GM15510 (cell line): ENCODE results near the gene SUPT4H1.

Experiments used
- POLR2A ChIP-seq: IDR thresholded peaks from 3 replicates; pipeline ENCODE4 v1.6.1; 2011; ENCODE audit warnings: borderline replicate concordance; ENCODE audit not compliant: insufficient read length; ENCODE audit errors: extremely low read depth

Gene SUPT4H1

DNA sequence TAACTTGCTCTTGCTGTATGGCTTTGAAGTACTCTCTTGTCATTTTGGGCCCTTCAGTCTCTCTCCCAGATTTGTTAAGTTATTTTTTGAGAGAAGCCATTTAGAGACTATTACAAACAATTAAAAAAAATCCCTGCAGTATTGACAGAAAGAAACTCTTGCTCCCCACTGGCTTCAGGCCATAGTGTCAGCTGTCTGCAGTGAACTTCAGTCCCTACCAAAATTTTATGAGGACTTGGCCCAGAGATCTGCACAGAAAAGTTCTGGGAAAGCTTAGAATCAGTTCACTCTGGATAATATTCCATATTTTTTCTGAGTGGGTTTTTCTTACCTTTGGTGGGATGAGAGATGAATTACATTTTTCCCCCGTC, 30.9 kb upstream of the SUPT4H1 start:
- no peak for TF ChIP-seq POLR2A

- TF ChIP-seq POLR2A, result no peak
These were observed 30.3 kb upstream of the SUPT4H1 start for GRCh38 chr17:58382108-58382871.

DNA sequence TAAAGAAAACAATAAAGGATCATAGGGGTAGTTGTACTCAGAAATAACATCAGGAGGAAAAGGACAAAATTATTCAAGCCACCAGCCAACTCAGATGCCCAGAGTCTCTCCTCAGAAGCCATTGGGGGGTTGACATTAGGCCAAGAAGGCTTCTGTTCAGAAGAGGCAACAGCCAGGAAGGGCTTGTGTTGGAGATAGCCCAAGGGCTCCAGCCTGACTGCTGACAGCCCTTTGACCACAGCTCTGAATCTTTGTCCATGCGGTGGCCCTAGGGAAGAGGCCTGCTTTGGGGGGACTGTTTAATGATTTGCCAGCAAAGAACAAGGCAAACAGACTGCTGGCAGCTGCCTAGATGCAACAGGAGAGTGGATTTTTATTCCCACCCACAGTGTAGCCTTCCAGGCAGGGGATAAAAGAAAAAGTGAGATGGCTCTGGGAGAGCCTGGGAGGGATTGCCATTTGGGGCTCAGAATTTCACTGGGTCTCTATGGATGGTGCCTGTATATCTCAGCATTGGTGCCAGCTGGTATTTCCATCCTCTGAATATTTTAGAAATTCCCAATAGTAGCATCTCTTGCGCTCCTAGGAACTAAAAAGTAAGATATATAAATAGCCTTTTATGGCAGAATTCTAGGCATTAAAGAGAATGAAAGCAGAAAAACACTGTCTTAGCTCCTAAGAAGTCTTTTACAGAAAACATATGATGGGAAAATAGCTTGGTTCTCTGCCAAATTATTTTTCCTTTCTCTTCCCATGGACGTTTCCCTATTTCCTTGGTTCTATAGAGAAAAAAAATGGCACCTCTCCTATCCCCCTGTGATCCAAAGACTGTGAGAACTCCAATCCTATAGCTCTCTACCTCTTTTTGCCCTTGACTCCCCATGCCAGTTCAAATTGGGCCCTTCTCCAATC, 29.4 kb upstream of the SUPT4H1 start:
- no peak for TF ChIP-seq POLR2A

GRCh38 chr17:58380207-58381123, 28.5 kb upstream of the SUPT4H1 start:
- TF ChIP-seq POLR2A, result no peak

DNA sequence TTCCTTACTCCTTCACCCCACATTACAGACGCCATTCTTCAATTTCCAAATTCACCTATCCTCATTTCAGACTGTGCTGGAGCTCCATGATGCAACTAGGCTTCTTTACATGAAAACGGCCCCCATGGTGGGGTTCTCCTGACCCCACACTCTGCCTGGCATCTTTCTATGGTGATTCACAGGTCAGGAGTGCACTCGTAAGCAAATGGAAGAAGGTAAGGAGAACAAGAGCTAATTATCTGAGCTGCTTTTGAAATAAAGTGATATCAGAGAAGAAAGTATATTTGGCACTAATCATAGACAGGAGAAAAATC, 27.5 kb upstream of the SUPT4H1 start:
- no peak for TF ChIP-seq POLR2A

GRCh38 chr17:58378733-58379510, 26.9 kb upstream of the SUPT4H1 start:
- TF ChIP-seq POLR2A, result no peak

- no peak for TF ChIP-seq POLR2A
These were observed 25.7 kb upstream of the SUPT4H1 start for GRCh38 chr17:58377661-58378060.

DNA sequence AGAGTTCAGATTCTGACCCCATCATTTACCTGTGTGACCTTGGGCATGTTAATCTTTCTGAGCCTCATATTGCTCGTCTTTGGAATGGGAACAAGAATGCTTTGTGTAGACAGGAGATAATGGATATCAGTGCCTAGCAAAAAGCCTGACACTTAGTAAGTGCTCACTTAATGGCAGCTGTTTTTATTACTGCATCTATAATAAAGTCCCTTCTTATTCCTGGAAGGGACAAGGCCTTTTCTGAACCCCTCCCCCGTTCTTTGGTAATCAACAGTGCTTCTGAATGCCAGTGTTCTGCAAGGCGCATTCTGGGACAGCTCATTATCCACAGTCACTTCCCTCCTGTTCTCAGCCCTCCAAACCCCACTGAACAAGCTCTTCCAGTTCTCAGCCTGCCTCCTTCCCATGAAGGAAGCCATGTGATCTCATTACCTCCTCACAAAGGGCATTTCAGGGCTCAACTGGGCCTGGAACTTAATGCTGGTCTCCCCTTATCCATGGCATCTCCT, 25.1 kb upstream of the SUPT4H1 start:
- TF ChIP-seq POLR2A, result no peak

DNA sequence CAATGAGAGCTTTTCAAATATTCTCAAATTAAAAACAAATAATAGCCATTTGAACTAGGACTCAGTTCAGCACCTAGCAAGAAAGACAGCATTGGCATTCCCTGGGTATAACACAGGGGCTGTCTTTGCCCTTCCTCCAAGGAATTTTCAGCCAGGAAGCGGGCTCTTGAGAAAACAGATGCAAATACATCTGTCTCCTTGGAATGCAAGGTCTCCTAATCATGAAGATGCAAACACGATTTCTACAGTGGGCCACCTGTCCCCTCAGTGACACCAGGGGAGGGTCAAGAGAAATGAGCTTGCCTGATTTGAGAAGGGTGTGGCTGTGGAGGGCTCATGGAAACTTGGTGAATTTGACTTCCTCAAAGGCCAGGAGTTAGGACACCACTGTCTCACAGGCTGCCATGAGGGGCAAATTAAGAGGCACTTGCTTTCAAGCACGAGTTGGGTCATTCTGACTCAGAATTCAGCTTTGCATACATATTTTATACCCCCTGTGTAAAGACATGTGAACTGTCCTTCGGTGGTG, 24.5 kb upstream of the SUPT4H1 start:
- no peak for TF ChIP-seq POLR2A

- no peak for TF ChIP-seq POLR2A
These were observed 23.8 kb upstream of the SUPT4H1 start for GRCh38 chr17:58375811-58376210.

- no peak for TF ChIP-seq POLR2A
These were observed 23.3 kb upstream of the SUPT4H1 start for GRCh38 chr17:58375256-58375655.

DNA sequence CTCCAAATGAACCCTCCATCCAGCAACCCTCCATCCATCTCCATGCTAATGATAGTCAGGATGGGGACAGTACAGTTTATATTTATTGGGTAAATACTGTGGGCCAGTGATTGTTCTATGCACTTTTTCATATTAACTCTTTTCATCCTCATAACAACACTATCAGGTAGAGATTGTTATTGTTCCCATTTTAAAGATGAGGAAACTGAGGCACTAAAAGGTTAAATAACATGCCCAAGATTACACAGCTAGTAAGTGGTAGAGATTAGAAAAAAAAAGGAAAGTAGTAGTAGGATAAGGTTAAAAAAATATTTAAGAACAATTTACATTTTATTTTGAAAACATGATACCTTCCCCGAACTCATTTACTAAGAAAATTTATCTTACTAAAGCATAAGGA, 21.9 kb upstream of the SUPT4H1 start:
- no peak for TF ChIP-seq POLR2A

DNA sequence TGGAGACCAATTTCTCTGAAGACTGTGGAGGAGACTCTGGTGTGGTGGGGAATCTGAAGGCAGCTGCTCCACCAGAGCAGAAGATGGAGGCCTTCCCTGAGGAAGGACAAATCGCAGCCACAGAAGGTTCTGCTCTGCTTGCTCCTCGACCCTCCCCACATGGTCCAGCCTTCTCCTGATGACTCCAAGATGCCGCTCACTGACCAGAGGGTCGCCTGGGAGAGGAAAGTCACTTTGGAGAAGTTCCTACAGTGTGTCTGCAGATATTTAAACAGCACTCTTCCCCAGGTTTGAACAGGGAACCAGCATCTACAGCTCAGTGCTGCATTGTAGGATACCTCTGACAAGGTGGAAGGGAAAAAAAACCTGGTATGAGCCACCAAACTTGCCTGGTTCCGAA, 21.0 kb upstream of the SUPT4H1 start:
- TF ChIP-seq POLR2A, result no peak
